GM19397 (cell line): ENCODE results near the gene ACE.
"Not testable (repeated sequence)": the region's sequence is repeated elsewhere in the genome, so short reads cannot be mapped to it uniquely, and the experiment has no call there.

Source experiments
- ATAC-seq: cut with Tn5 transposase; IDR thresholded peaks from one replicate; pipeline ENCODE4 v1.9.1; 2021; ENCODE audit warnings: mild to moderate bottlenecking, moderate library complexity; ENCODE audit not compliant: unreplicated experiment

The ACE gene

GRCh38 chr17:63443053-63443452 lies 33.8 kb upstream of the ACE start:
- no peak for ATAC-seq

DNA sequence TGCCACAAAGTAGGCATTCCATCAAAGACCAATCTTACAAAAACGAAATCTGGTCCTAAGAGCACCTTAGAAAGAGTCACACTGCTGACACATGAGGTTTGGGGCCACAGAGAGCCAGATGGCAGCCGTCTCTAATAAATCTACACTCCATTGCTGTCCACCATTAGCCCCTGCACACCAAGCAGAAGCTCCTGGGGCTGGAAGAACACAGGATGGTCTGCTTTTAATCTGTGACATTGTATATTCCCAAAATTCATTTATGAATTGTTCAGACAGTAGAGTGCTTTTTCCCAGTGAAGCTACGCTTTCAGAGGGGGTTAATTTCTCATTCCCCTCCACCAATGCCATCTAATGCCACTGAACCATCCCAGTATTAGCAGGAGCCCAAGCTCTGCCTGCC lies 32.4 kb upstream of the ACE start:
- ATAC-seq: no peak

DNA sequence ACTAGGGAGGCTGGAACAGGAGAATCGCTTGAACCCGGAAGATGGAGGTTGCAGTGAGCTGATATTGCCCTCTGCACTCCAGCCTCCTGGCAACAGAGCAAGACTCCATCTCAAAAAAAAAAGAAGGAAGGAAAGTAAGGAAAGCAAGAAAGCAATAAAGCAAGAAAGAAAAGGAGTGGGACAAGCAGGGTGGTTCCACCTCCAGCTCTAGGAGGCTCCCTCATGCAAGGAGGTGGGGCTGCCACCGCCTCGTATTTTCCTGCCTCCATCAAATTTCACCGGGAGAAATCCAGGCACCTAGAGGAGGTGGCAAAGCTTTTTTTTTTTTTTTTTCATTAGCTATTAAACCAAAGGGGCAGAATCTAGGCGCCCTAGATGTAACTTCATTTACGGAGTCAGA lies 31.8 kb upstream of the ACE start:
- no peak for ATAC-seq

DNA sequence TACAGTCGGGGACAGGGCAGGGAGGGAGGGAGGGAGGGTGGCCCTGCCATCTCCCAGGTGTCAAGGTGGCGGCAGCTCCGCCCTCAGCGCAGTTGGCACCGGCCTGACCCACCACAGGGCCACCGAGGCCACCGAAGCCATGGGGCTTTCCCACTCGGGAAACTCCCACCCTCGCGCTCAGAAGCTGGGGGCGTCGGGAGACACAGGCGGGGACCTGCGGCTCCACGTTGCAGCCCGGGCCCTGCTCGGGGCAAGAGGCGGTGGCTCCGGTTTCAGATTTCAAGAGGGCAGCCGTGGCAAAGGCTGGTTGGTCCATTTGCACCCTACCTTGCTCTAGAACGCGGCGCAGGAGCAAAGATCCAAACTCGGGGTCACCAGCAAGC lies 31.3 kb upstream of the ACE start:
- ATAC-seq: no peak

- peak; percentile 70 for ATAC-seq
Measured at GRCh38 chr17:63445954-63446752, 30.7 kb upstream of the ACE start, which contains the start of gene CYB561. TSS of gene CYB561 (minus strand) at chr17:63446306. CDS start at chr17:63437547, 8,759 bp downstream.

- peak; percentile 10 for ATAC-seq
Measured at GRCh38 chr17:63446753-63447470, 29.9 kb upstream of the ACE start.

DNA sequence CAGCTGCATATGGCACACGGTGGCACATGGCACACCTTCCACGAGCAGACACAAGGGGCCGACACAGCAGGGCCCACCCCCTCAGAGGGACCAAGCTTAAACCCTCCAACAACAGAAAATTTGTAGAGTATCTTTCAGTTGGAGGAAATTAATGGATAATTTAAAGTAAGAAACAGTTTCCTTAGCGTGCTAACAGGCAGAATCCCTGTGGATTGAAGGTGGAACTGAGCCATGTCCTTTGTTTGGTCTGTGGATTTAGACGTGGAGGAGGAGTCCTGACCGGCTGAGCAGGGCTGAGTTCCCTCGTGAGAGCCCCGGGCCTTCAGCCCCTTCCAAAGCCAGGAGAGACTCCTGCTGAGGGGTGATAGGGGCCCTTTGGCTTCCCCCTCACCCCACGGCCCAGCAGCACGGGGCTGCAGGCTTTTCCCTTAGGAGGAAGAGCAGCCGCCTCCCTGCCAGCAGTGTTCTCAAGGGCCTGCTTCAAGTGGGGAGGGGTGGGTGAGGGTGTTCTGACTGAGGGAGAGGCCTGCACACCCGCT lies 29.3 kb upstream of the ACE start:
- ATAC-seq: no peak

GRCh38 chr17:63448655-63449054 lies 28.2 kb upstream of the ACE start:
- no peak for ATAC-seq

- no peak for ATAC-seq
Measured at GRCh38 chr17:63450551-63450950, 26.3 kb upstream of the ACE start.

- no peak for ATAC-seq
Measured at GRCh38 chr17:63451150-63451549, 25.7 kb upstream of the ACE start.

DNA sequence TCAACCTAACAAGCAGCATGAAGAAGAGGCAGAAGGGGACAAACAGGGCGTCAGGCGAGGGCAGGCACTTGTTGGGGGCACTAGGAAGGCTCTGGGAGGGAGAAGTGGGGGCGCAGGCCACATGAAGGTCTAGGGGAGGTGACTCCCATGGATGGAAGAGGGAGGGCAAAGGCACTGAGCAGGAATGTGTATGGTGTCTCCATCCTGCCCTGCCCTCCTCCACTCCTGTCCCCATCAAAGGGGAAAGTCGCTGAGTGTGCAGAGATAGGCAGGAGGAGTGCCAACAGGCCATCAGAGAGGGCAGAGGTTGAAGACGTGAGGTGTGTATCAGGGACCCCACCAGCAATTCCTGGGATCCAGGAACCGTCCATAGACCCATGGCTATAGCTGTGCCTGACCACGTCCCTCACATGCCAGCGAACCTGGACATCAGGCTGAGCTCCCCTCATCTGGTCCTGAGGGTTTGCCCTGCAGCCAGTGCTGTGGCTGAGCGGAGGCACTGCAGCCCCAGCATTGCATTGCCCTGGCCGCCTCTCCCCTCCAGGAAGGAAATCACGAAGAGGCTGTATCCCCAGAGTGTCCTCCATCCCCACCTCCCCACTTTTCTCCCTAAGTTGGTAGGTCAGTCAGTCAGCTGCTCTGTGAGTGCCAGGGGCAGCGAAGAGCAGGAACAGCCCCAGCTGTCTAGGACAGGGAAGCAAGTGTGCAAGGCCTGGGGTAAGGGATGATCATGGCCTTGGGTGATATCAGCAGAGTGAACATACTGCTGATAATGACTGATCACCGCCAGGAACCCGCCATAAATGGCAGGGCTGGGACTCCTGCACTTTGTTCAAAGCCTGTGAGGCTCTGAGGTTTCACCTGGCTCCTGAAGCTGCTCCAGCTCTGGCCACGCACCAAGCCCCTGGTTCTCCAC lies 24.6 kb upstream of the ACE start:
- no peak for ATAC-seq

DNA sequence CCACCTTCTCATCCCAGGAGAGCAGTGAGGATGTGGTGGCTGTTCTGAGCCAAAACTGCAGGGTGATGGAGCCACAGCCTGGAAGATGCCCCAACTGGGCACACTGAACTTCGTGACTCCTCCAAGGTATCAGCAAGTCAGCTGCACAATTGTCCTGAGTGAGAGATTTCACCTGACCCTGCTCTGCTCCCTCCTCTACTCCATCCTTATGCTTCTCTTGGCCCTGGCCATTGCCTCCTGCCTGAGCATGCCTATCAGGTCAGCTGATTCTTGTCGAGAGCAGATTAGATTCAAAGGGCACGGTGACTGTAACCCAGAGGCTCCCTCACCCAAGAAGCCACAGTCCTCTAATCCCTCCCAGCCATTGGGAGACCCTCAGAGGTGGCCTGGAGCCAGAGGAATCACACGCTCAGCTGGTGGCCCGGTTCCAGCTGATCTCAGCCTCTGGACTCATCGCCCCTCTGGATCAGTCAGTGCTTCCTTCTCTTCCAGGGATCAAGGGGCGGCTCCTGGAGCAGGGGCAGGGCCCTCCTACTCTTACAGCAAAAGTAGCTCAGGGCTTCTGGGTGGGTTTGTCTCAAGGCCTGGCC lies 23.8 kb upstream of the ACE start:
- ATAC-seq: no peak

DNA sequence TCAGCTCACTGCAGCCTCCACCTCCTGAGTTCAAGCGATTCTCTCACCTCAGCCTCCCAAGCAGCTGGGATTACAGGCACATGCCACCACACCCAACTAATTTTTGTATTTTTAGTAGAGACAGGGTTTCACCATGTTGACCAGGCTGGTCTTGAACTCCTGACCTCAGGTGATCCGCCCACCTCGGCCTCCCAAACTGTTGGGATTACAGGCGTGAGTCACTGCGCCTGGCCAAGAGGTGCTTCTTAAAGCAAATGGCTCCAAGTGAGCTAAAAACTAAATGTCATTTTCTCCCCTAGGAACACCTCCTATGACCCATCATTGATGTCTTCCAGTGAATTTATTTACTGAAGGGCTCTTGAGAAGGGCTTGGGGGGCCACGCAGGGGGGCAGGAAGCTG lies 22.5 kb upstream of the ACE start:
- not testable (repeated sequence) for ATAC-seq

- ATAC-seq: no peak
Measured at GRCh38 chr17:63454915-63455314, 21.9 kb upstream of the ACE start.

- no peak for ATAC-seq
Measured at GRCh38 chr17:63455417-63455816, 21.4 kb upstream of the ACE start.

DNA sequence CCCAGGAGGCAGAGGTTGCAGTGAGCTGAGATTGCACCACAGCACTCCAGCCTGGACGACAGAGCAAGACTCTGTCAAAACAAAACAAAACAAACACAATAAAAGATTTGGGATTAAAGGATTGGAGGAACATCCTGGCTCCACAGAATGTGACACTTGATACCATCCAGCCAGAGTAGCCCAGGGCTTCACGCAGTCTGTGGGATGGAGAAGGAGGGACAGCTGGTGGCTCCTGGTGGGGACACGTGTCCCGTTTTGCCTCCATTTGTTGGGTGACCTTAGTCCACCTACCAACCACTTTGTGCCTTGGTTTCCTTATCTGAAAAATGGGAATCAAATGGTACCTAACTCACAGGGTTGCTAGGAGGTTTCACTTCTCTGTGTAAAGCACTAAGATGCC lies 18.4 kb upstream of the ACE start:
- no peak for ATAC-seq

- ATAC-seq: no peak
Measured at GRCh38 chr17:63460018-63460417, 16.8 kb upstream of the ACE start.

DNA sequence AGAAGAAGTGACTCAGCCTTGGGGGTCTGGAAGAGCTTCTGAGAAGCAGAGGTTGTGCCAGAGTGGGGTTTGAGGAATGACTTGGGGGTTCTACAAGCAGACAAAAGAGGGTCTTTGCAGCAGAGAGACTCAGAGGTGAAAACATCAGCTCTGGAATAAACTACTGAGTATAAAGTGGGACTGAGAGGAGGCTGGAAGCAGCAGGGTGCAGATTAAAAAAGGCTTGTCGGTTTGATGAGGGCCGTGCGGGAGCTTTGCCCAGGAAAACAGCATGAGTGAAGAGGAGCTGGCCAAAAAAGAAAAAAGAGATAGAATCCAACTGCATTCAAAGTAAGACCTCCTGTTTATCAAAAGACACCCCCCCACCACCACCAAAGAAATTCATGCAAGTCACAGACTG lies 13.1 kb upstream of the ACE start:
- no peak for ATAC-seq

DNA sequence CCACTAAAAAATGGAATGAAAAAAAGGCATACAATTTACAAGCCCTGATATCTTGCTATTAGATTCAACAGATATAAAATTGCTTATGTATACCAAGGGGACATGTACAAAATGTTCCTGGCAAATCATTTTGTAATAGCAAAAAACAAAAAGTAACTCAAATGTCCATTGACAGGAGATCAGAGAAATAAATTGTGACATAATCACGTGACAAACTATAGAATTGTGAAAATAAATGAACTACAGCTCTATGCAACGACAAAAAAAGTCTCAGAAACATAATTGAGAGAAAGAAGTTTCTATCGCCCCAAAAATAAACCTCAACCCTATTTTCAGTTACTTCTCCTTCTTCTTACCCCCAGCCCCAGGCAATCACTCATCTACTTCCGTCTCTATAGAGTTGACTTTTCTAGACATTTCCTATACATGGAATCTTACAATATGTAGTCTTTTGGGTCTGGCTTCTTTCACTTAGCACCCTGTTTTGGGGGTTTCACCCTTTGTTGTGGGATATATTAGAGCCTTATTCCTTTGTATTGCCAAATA lies 12.1 kb upstream of the ACE start:
- no peak for ATAC-seq

- not testable (repeated sequence) for ATAC-seq
Measured at GRCh38 chr17:63468099-63468498, 8.8 kb upstream of the ACE start.
